ENCODE results near the gene SPACA6. TPM values are rescaled to one million over a fixed set of nuclear protein-coding genes. Genes with fewer than 3 reads are reported as not detected.

Gene SPACA6
- total RNA-seq, 1 experiment from 2014 or later: 18.9 TPM

DNA sequence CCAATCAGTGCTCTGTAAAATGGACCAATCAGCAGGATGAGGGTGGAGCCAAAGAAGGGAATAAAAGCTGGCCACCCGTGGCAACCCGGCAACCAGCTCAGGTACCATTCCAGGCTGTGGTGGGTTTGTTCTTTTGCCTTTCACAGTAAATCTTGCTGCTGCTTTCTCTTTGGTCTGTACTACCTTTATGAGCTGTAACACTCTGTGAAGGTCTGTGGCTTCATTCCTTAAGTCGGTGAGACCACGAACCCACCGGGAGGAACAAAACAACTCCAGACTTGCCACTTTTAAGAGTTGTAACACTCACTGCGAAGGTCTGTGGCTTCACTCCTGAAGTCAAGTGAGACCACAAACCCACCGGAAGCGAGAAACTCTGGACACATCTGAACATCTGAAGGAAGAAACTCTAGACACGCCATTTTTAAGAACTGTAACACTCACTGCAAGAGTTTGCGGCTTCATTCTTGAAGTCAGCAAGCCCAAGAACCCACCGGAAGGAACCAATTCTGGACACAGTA, 16.5 kb upstream of the SPACA6 start:
- H2BK15ac ChIP-seq (ENCODE audit: low read depth, low read length): no peak overlapping the region
- DNase-seq: no peak
- no peak overlapping the region for H2BK5ac ChIP-seq (ENCODE audit: insufficient read length, low read length)
- H4K5ac ChIP-seq (ENCODE audit: insufficient read length, low read depth, low read length): no peak overlapping the region
- no peak overlapping the region for H2BK20ac ChIP-seq (ENCODE audit: low read depth, low read length, poor library complexity, severe bottlenecking)
- H3K9me3 ChIP-seq (ENCODE audit: control insufficient read depth, low read depth, low read length): no peaks in the 10 kb centered on the region
- no peaks in the 10 kb centered on the region for H4K20me1 ChIP-seq (ENCODE audit: control insufficient read depth, insufficient read depth, insufficient read length)
- H3K27ac ChIP-seq (ENCODE audit: insufficient read length, low read depth, low read length): no peak overlapping the region
- no peak overlapping the region for H3K18ac ChIP-seq (ENCODE audit: insufficient read length, low read depth, low read length)
- H3K79me1 ChIP-seq (ENCODE audit: insufficient read depth, low read depth, low read length, poor library complexity, severe bottlenecking): no peaks in the 10 kb centered on the region
- H3K27me3 Mint-ChIP-seq (ENCODE audit: low read depth): peaks cover 23% of the 10 kb centered on the region
- H3K4me1 Mint-ChIP-seq: no peaks in the 10 kb centered on the region
- H3K23me2 ChIP-seq (ENCODE audit: insufficient read length, low read depth, low read length, poor library complexity, severe bottlenecking): no peaks in the 10 kb centered on the region
- no peak overlapping the region for H3K23ac ChIP-seq (ENCODE audit: insufficient read length, low read depth, low read length)
- H3K4me3 Mint-ChIP-seq: no peak overlapping the region
- no peaks in the 10 kb centered on the region; a peak in 1 of 7 replicates for H3K36me3 Mint-ChIP-seq (ENCODE audit: insufficient read depth in 1 of 3, low read depth in 3 of 3)
- H4K8ac ChIP-seq (replicated peaks; ENCODE audit: insufficient read length, low read depth, low read length): no peak overlapping the region
- peaks cover 8 to 54% of the 10 kb centered on the region in 2 experiments for H3K9me3 Mint-ChIP-seq
- no peak overlapping the region for H3K56ac ChIP-seq (ENCODE audit: insufficient read length, low read depth, low read length)
- H3K27me3 ChIP-seq (ENCODE audit: insufficient read depth, low read length): no peaks in the 10 kb centered on the region
- no peak overlapping the region for H3T11ph ChIP-seq (ENCODE audit: low read length)
- H2AFZ ChIP-seq (ENCODE audit: low read length): no peak overlapping the region
- H3K4me1 ChIP-seq (ENCODE audit: insufficient read depth, low read length): no peaks in the 10 kb centered on the region
- H2BK12ac ChIP-seq (ENCODE audit: insufficient read length, low read depth, low read length): no peak overlapping the region
- no peaks in the 10 kb centered on the region for H3K79me2 ChIP-seq (ENCODE audit: insufficient read depth, low read length)
- no peak overlapping the region for H3K9ac ChIP-seq (ENCODE audit: extremely low read depth, insufficient read length, low read length)
- no peak overlapping the region for H3K4me2 ChIP-seq (ENCODE audit: insufficient read depth, insufficient read length, low read length)
- WGBS (ENCODE audit: extremely low coverage, insufficient read length, low lambda C conversion rate): no CpG with 5 or more reads among the region's 11 CpGs
- TF ChIP-seq CTCF (conservative IDR thresholded peaks at IDR 0.05): no peak
- H3K27ac Mint-ChIP-seq: no peak overlapping the region
- no peak overlapping the region for H3K14ac ChIP-seq (ENCODE audit: insufficient read depth, low read length)
- no peak overlapping the region for H2AK5ac ChIP-seq (ENCODE audit: insufficient read length, low read length)
- no peak overlapping the region for H2BK120ac ChIP-seq (ENCODE audit: low read depth, low read length, poor library complexity, severe bottlenecking)
- H3K4ac ChIP-seq (ENCODE audit: low read depth, low read length): no peak overlapping the region
- no peak overlapping the region for H4K91ac ChIP-seq (ENCODE audit: insufficient read length, low read depth, low read length)
